ENCODE data around the gene CAPN12. TPM values are rescaled to one million over a fixed set of nuclear protein-coding genes. Genes with fewer than 3 reads are reported as not detected.
A peak's percentile ranks its signal among the peaks of the same experiment; 100 is the strongest.

Gene CAPN12
- total RNA-seq, 8 experiments from 2014 or later = 0.11 to 3.7 (median 0.53) TPM

- no peak for ATAC-seq (replicated peaks in 6 of 8)
- Histone ChIP-seq H3K4me3 (no peak overlapping the region), H3K4me1 (replicated peaks in 1 of 2) (no peaks in the 10 kb centered on the region), H3K27ac (no peak overlapping the region)
- in situ Hi-C loops (cut with MboI; ENCODE audit: low pct_unique_long_range_greater_than_20kb in 2 of 9, low sequenced_read_pairs in 9 of 9, unreplicated experiment in 9 of 9) = no loop called here
- 89 to 100% (median 94%) methylated on average over 1 to 9 of the region's 22 CpGs; no CpG with 5 or more reads in 3 of the 10 experiments for WGBS, 10 experiments
Measured at GRCh38 chr19:38705197-38706019, 38.9 kb downstream of the CAPN12 start.

GRCh38 chr19:38704488-38705026 is 39.7 kb downstream of the CAPN12 start:
- no peak overlapping the region for H3K27ac ChIP-seq
- in situ Hi-C loops (cut with MboI; ENCODE audit: low pct_unique_long_range_greater_than_20kb in 2 of 9, low sequenced_read_pairs in 9 of 9, unreplicated experiment in 9 of 9) = no loop called here
- no peak overlapping the region for H3K4me3 ChIP-seq
- no peaks in the 10 kb centered on the region for H3K4me1 ChIP-seq (replicated peaks in 1 of 2)
- no peak for ATAC-seq (replicated peaks in 6 of 8)
- 86 to 100% (median 88%) methylated on average over 1 to 7 of the region's 13 CpGs; no CpG with 5 or more reads in 5 of the 10 experiments for WGBS, 10 experiments

- no peaks in the 10 kb centered on the region for H3K4me1 ChIP-seq (replicated peaks in 1 of 2)
- no peak for ATAC-seq (replicated peaks in 6 of 8)
- H3K4me3 ChIP-seq = no peak overlapping the region
- H3K27ac ChIP-seq = no peak overlapping the region
- 90 to 100% (median 100%) methylated on average over 1 to 5 of the region's 14 CpGs; no CpG with 5 or more reads in 4 of the 10 experiments for WGBS, 10 experiments
- in situ Hi-C loops (cut with MboI; ENCODE audit: low pct_unique_long_range_greater_than_20kb in 2 of 9, low sequenced_read_pairs in 9 of 9, unreplicated experiment in 9 of 9) = no loop called here
Measured at GRCh38 chr19:38703509-38703908, 40.8 kb downstream of the CAPN12 start.

GRCh38 chr19:38702278-38702677 is 42.0 kb downstream of the CAPN12 start:
- 20 to 100% (median 70%) methylated on average over 1 to 6 of the region's 14 CpGs; no CpG with 5 or more reads in 4 of the 10 experiments for WGBS, 10 experiments
- ATAC-seq (replicated peaks in 6 of 8) = no peak
- in situ Hi-C loops (cut with MboI; ENCODE audit: low pct_unique_long_range_greater_than_20kb in 2 of 9, low sequenced_read_pairs in 9 of 9, unreplicated experiment in 9 of 9) = no loop called here
- Histone ChIP-seq H3K4me1 (replicated peaks in 1 of 2) (no peaks in the 10 kb centered on the region), H3K4me3 (no peak overlapping the region), H3K27ac (no peak overlapping the region)

GRCh38 chr19:38701455-38702063 is 42.7 kb downstream of the CAPN12 start:
- no peak for ATAC-seq (replicated peaks in 6 of 8)
- Histone ChIP-seq H3K4me1 (replicated peaks in 1 of 2) (no peaks in the 10 kb centered on the region), H3K4me3 (no peak overlapping the region), H3K27ac (no peak overlapping the region)
- in situ Hi-C loops (cut with MboI; ENCODE audit: low pct_unique_long_range_greater_than_20kb in 2 of 9, low sequenced_read_pairs in 9 of 9, unreplicated experiment in 9 of 9) = no loop called here
- WGBS, 10 experiments = 40 to 100% (median 93%) methylated on average over 1 to 4 of the region's 11 CpGs; no CpG with 5 or more reads in 5 of the 10 experiments

GRCh38 chr19:38700902-38701454 is 43.3 kb downstream of the CAPN12 start:
- Histone ChIP-seq H3K27ac (no peak overlapping the region), H3K4me1 (replicated peaks in 1 of 2) (no peaks in the 10 kb centered on the region), H3K4me3 (no peak overlapping the region)
- ATAC-seq (replicated peaks in 6 of 8) = no peak
- in situ Hi-C loops (cut with MboI; ENCODE audit: low pct_unique_long_range_greater_than_20kb in 2 of 9, low sequenced_read_pairs in 9 of 9, unreplicated experiment in 9 of 9) = no loop called here
- 90 to 100% (median 100%) methylated on average over 2 to 6 of the region's 18 CpGs; no CpG with 5 or more reads in 3 of the 10 experiments for WGBS, 10 experiments

- no peak for ATAC-seq (replicated peaks in 6 of 8)
- Histone ChIP-seq H3K27ac (no peak overlapping the region), H3K4me3 (no peak overlapping the region), H3K4me1 (replicated peaks in 1 of 2) (no peaks in the 10 kb centered on the region)
- WGBS, 10 experiments = 89 to 100% (median 96%) methylated on average over 4 to 9 of the region's 22 CpGs; no CpG with 5 or more reads in 5 of the 10 experiments
- in situ Hi-C loops (cut with MboI; ENCODE audit: low pct_unique_long_range_greater_than_20kb in 2 of 9, low sequenced_read_pairs in 9 of 9, unreplicated experiment in 9 of 9) = no loop called here
Measured at GRCh38 chr19:38700350-38700901, 43.8 kb downstream of the CAPN12 start.

- 87 to 100% (median 96%) methylated on average over 2 to 10 of the region's 18 CpGs; no CpG with 5 or more reads in 3 of the 10 experiments for WGBS, 10 experiments
- ATAC-seq (replicated peaks in 6 of 8) = no peak
Measured at GRCh38 chr19:38699647-38700349, 44.5 kb downstream of the CAPN12 start.

GRCh38 chr19:38699027-38699346 is 45.3 kb downstream of the CAPN12 start:
- in situ Hi-C loops (cut with MboI; ENCODE audit: low pct_unique_long_range_greater_than_20kb in 2 of 9, low sequenced_read_pairs in 9 of 9, unreplicated experiment in 9 of 9) = no loop called here
- no peak overlapping the region for H3K27ac ChIP-seq
- peaks cover 2 to 5% of the 10 kb centered on the region in 2 donors for H3K4me1 ChIP-seq (replicated peaks in 1 of 2)

More at GRCh38 chr19:38699647-38700349, 44.5 kb downstream of the CAPN12 start:
- Histone ChIP-seq H3K4me3 (no peak overlapping the region), H3K27ac (no peak overlapping the region), H3K4me1 (replicated peaks in 1 of 2) (no peaks in the 10 kb centered on the region)
- in situ Hi-C loops (cut with MboI; ENCODE audit: low pct_unique_long_range_greater_than_20kb in 2 of 9, low sequenced_read_pairs in 9 of 9, unreplicated experiment in 9 of 9) = no loop called here

GRCh38 chr19:38698225-38699026 is 45.8 kb downstream of the CAPN12 start:
- Histone ChIP-seq H3K27ac (no peak overlapping the region), H3K4me1 (replicated peaks in 1 of 2) (peaks cover 8 to 11% of the 10 kb centered on the region in 2 donors), H3K4me3 (no peak overlapping the region)
- 40 to 100% (median 88%) methylated on average over 1 to 9 of the region's 22 CpGs; no CpG with 5 or more reads in 5 of the 10 experiments for WGBS, 10 experiments
- peak in 2 of 8 experiments; percentile 6 to 18 for ATAC-seq (replicated peaks in 6 of 8)
- in situ Hi-C loops (cut with MboI; ENCODE audit: low pct_unique_long_range_greater_than_20kb in 2 of 9, low sequenced_read_pairs in 9 of 9, unreplicated experiment in 9 of 9) = no loop called here

More at GRCh38 chr19:38699027-38699346, 45.3 kb downstream of the CAPN12 start:
- 70 to 100% (median 98%) methylated on average over 1 to 6 of the region's 7 CpGs; no CpG with 5 or more reads in 4 of the 10 experiments for WGBS, 10 experiments
- no peak overlapping the region for H3K4me3 ChIP-seq
- no peak for ATAC-seq (replicated peaks in 6 of 8)

GRCh38 chr19:38697641-38698071 is 46.6 kb downstream of the CAPN12 start:
- 60 to 100% (median 86%) methylated on average over 1 to 4 of the region's 11 CpGs; no CpG with 5 or more reads in 4 of the 10 experiments for WGBS, 10 experiments
- no peak overlapping the region for H3K27ac ChIP-seq
- peaks cover 15 to 18% of the 10 kb centered on the region in 2 donors for H3K4me1 ChIP-seq (replicated peaks in 1 of 2)
- no peak overlapping the region for H3K4me3 ChIP-seq
- in situ Hi-C loops (cut with MboI; ENCODE audit: low pct_unique_long_range_greater_than_20kb in 2 of 9, low sequenced_read_pairs in 9 of 9, unreplicated experiment in 9 of 9) = no loop called here
- no peak for ATAC-seq (replicated peaks in 6 of 8)

GRCh38 chr19:38697197-38697596 is 47.1 kb downstream of the CAPN12 start:
- 60 to 100% (median 93%) methylated on average over 1 to 5 of the region's 6 CpGs; no CpG with 5 or more reads in 6 of the 10 experiments for WGBS, 10 experiments
- no peak overlapping the region for H3K4me3 ChIP-seq
- ATAC-seq (replicated peaks in 6 of 8) = no peak
- in situ Hi-C loops (cut with MboI; ENCODE audit: low pct_unique_long_range_greater_than_20kb in 2 of 9, low sequenced_read_pairs in 9 of 9, unreplicated experiment in 9 of 9) = no loop called here
- peaks cover 20 to 23% of the 10 kb centered on the region in 2 donors for H3K4me1 ChIP-seq (replicated peaks in 1 of 2)
- H3K27ac ChIP-seq = no peak overlapping the region

Measured in motor neuron (in vitro differentiated cells).